Erythroblast (primary cell): ENCODE measurements around the gene RHO.

Experiments used
- GATA1 ChIP-seq: IDR thresholded peaks from 2 replicates; pipeline ENCODE4 v1.6.1; 2011; ENCODE audit warnings: low read depth, mild to moderate bottlenecking, control low read depth, low read length, moderate library complexity
- POLR2A ChIP-seq: IDR thresholded peaks from 2 replicates; pipeline ENCODE4 v1.6.1; 2011; ENCODE audit warnings: mild to moderate bottlenecking, low read length

- TF ChIP-seq POLR2A (no peak), GATA1 (no peak)
Observed at GRCh38 chr3:129575233-129575996, 47.0 kb downstream of the RHO start.
